Germinal center (tissue), 1 donor: ENCODE results near the gene NKAPL.

Source experiments
- DNase-seq: peaks from one replicate; pipeline ENCODE4 v3.0.0; 2012; ENCODE audit warnings: mixed read lengths, low spot score

The NKAPL gene

DNA sequence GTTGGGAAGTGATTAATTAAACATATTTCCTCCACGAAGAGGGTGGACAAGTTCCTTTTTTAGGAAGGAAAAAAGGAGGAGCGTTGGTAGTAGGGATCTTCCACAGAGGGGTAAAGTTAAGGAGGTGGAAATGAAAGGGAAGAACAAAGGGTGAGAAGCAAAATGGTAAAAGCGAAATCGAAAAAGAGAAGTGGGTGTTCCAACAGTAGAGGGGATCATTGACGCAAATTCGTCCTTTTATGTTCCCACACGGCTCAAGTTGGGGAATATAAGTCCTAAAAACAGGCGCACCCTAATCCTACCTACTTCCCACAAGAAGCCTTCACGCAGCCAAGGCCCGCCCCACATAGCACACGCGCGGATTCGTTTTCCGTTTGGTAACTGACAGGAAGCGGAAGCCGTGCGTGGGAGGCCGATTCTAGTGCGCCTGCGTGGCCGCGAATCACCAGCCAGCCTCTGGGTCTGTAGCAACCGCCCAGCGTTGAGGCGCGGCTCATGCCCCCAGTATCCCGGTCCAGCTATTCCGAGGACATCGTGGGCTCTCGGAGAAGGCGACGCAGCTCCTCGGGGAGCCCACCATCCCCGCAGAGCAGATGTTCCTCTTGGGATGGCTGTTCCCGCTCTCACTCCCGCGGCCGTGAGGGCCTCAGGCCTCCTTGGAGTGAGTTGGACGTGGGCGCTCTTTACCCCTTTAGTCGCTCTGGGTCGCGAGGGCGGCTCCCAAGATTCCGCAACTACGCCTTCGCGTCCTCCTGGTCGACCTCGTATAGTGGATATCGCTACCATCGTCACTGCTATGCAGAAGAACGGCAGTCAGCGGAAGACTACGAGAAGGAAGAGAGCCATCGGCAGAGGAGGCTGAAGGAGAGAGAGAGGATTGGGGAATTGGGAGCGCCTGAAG lies at the start of gene NKAPL:
Gene NKAPL (plus strand): TSS at position 421 of the 901 bp plus-strand sequence. CDS start 75 bp downstream, at position 496.
- peak; percentile 43 for DNase-seq

DNA sequence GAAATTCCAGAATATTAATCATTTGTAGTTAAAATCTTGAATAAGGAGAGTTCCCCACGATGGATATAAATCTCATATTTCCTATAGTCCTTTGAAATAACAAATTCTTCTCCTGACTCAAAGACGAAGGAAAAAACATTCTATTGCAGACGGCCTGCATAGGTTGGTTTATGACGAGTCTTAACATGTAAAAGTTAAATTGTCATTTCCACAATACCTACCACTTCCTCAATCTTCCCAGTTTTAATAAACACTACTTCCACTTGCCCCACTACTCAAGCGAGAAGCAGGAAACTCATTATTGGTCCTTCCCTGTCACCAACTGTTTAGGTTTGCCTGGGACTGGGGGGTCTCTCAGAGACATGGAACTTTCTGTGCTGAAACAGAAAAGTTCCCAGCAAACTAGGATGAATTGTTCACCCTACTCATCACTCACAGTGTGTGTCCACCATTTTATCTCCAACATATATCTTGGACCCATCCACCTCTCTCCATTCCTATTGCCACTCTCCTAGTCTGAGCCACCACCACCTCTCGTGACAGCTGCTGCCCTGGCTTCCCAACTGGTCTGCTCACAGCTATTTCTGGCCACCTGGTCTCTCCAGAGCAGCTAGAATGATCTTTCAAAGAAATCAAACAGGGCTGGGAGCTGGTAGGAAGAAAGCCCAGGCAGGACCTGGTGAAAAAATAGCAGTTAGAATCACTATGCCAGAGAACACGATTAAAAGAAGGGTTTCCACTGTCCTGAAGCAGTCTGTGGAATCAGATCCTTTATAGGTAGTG lies 49.2 kb upstream of the NKAPL start:
- DNase-seq = no peak

DNA sequence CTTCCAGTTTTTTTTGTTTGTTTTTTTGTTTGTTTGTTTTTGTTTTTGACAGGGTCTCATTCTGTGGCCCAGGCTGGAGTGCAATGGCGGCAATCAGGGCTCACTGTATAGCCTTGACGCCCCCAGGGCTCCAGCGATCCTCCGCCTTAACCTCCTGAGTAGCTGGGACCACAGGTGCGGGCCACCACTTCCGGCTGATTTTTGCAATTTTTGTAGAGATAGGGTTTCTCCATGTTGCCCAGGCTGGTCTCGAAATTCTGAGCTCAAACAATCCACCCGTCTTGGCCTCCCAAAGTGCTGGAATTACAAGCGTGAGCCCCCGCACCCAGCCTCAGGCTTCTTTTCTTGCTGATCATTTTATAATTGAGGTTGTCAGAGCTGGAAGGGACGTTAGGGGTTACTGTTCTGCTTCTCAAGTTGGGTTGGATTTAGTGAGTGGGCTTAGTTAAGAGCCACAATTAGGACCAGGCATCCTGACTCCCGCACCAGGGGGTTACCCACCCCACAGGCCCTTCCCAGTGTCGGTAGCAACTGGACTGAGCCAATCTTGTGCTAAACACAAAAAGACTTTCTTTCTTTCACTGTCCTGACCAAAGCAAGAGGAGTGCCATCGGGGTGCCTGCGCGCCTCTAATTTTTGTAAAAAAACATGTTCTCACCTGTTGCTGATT lies 47.1 kb upstream of the NKAPL start:
- DNase-seq = no peak

DNA sequence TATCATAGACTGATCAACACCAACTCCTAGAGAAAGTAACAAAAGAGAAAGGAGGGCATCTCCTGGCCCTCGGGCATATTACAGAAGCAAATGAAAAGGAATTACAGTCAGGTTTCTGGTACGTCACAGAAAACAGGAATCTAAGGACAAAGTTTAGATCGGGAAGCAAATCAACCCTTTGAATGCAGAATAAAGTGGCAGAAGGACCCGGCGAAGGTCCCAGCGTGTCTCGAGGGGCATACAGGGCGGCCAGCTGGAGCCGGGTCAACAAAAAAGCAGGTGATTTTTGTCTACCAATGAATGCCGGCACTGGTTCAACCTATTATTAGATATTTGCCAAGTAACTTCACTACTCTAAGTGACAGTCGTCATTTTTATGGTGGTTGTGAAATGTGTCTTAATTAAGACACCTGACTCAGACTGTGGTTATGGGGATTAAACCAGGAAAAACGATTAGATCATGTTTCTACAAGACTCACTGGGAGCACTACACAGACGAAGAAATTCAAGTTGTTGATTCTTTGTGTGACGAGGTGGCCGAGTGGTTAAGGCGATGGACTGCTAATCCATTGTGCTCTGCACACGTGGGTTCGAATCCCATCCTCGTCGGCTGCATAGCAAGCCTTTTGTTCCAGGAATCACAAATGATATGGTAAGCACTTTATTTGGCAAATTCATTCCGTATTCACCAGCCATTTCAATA lies 46.4 kb upstream of the NKAPL start:
- no peak for DNase-seq

GRCh38 chr6:28213213-28213523 lies 45.9 kb upstream of the NKAPL start:
- no peak for DNase-seq

DNA sequence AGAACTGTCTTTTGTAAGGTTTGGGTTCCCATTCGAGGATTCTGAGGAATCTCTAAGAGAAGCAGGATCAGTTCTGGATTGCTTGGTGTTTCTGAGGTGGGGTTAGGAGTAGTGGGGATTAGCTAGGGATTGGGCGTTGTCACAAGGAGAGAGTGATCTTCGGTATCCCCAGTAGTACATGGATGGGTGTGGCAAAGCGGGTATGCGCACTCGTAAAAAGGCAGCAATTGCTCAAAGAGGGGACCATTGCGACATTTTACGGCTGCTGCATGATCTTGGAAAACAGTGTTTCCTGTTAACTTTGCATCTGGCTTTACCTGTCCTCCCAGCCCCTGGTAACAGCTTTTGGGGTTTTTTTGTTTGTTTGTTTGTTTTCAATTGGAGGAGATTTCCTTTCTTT lies 43.7 kb upstream of the NKAPL start:
- DNase-seq = no peak

GRCh38 chr6:28217890-28218289 lies 41.2 kb upstream of the NKAPL start:
- DNase-seq = no peak

GRCh38 chr6:28218312-28219248 lies 40.5 kb upstream of the NKAPL start:
- DNase-seq = peak; percentile 46

DNA sequence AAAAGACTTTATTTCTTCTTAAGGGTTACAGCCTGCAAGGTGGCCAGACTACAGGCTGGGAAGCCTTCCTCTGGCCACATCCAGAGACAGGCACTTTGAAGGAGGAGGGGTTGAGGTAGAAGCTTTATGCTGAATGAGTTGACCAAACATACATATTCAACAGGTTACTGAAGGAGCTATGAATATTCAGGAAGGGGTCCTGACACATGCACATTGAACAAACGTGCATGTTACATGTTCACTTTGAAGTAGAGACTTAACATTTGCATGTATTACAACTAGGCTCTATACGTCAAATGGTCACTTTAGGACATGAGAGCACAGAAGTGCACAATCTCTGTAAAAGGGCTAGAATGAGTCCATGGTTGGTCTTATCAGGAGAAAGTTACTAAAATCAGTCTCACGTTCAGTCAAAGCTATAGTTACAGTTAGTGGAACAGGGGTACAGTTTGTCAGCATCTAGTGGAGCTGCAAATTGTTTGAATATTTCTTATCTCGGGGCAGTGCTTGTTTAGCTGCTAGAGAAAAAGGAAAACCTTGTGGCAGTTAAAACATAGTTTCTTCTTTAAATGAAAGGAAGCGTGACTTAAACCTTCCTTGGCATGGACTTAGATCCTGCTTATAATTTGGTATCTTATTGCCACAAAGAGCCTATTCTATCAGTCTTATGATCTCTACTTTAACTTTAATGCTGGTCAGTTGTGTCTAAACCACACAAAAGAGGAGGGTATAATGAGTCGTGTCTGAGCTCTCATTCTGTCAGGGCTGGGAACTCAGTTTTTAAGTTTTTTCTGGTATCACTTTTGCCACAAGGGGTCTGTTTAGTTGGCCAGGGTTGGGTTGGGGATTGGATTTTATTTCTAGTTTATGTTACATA lies 38.6 kb upstream of the NKAPL start:
- no peak for DNase-seq

- no peak for DNase-seq
Measured at GRCh38 chr6:28224131-28225055, 34.7 kb upstream of the NKAPL start.

DNA sequence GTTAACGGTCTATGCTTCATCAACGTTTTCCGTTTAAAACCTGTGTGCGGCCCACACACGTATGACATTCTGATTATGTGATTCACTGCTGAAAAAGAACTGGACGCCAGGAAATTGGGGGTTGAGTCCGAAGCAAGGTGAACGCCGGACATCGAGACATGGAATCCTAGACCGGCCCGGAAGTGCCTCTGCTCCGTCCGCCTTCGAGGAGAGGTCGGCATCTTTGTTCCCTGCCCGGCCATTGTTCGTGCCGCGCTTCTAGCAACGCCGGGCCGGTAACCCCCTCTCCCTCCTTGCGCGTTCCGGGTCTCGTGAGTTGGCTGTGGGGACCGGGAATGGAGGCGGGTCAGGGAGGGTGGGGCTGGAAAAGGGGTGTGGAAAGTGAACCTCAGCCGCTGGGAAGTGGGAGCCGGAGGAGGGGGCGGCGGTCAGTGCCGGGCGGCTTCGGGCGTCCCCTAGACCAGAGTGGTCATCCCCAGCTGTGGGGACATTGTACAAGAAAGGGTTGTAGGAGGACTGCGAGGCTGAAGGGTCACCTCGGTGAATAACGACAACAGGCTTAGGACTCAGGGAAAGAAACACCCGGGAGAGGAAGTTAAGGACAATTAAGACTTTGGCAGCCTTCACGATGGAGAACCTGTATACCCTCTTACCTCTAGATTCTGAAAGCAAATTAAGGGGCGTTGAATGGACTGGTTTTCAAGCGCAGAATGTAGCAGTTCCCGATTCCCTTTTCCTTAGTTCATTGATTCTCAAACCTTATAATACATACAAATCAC lies 33.9 kb upstream of the NKAPL start, which contains the start of gene ZSCAN9:
Gene ZSCAN9 (plus strand): TSS at position 220 of the 779 bp plus-strand sequence. CDS start 1,810 bp downstream, outside the sequence.
- peak; percentile 41 for DNase-seq

GRCh38 chr6:28226460-28226859 lies 32.6 kb upstream of the NKAPL start:
- DNase-seq = no peak

DNA sequence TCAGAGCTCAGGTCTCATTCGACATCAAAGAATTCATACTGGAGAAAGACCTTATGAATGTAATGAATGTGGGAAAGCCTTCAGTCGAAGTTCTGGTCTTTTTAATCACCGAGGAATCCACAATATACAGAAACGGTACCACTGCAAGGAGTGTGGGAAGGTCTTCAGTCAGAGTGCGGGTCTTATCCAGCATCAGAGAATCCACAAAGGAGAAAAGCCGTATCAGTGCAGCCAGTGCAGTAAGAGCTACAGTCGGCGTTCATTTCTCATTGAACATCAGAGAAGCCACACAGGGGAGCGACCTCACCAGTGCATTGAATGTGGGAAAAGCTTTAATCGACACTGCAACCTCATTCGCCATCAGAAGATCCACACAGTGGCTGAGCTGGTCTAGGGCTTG lies 26.3 kb upstream of the NKAPL start:
- no peak for DNase-seq

DNA sequence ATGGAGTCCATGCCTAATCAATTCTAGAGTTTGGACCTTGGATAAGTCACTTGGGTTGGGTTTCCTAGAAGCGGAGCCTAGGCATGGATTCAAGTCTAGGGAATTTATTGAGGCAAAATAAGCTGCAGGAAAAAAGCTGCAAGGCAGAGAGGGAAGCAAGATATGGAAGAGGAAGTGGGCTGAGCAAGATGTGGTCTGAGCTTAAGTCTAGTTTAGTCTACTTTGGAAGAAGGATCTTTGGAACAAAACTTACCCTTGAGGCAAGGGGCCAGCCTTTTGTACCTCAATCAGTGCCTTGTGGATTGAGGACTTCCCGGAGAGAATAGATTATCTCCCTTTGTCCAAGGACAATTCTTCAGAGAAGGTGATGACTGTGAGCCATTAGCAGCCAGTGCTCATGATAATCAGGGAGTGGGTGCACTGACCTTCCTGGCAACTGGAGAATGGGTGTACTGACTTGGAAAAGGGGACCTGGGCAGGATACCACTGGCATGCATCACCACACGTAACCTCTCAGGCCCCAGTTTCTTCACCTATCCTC lies 23.1 kb upstream of the NKAPL start:
- no peak for DNase-seq

GRCh38 chr6:28239636-28240035 lies 19.5 kb upstream of the NKAPL start:
- DNase-seq = no peak

DNA sequence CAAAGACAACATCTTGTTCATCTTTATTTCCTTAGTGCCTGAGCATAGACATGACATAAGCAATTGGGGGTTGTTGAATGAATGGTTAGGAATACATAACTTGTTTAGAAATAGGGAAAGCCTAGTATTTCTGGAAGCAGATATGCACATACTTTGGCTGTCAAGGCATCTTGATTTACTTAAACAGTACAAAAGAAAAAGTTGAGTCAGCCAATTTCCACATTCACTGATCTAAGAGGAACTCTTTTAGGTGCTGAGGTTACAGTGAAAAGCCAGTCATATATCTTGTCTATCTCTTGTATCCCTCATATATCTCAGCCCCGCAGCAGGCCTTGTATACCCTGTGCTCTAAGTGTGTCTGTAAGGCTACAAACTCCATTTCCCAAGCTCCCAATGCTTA lies 18.6 kb upstream of the NKAPL start:
- DNase-seq = no peak

DNA sequence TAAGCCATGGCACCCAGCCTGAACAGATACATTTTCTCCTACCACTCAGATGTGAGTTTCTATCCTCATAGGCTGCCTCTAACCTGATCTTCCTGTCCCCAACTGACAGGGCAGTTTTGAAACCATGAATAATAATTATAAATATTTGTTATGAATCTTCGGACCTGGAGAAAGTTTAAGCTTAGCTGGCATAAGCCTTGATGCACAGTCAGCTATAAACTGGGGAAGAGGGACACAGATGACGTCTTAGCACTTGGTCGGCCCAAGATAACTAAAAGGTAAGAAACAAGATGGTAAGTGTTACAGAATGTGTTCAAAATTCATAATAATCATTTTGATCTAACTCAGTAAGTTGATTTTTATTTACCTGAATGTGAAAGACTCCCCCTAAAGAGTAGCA lies 15.2 kb upstream of the NKAPL start:
- DNase-seq = no peak
